ENCODE measurements around the gene ALCAM.
"Not testable (repeated sequence)": the region's sequence is repeated elsewhere in the genome, so short reads cannot be mapped to it uniquely, and the experiment has no call there.

The ALCAM gene

DNA sequence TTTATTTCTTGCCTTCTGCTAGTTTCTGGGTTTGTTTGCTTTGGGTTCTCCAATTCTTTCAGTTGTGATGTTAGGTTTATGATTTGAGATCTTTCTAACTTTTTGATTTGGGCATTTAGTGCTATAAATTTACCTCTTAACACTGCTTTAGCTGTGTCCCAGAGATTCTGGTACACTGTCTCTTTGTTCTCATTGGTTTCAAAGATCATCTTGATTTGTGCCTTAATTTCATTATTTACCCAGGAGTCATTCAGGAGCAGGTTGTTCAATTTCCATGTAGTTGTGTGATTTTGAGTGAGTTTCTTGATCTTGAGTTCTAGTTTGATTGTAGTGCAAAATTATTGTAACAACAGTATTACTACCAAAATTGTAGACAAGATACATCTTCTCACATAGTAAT, 25.9 kb downstream of the ALCAM start:
- not testable (repeated sequence) for DNase-seq

DNA sequence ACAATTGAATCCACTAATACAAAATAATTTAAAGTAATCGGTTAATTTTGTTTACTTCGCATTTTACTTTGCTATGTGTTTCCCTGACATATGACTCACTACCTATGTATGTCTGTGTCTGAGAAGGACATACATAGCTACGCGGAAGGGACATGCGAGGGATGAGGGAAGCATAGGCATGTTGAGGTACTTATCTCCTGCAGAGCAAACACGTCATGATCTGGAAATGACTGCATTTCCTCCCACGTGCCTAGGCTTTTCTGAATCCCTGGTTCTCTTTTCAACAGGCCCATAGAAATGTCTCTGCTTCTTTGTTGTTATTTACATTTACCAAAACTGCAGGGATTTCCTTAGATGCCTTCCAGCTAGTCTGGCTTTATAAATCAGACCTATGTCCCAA, 27.5 kb downstream of the ALCAM start:
- DNase-seq: no peak

DNA sequence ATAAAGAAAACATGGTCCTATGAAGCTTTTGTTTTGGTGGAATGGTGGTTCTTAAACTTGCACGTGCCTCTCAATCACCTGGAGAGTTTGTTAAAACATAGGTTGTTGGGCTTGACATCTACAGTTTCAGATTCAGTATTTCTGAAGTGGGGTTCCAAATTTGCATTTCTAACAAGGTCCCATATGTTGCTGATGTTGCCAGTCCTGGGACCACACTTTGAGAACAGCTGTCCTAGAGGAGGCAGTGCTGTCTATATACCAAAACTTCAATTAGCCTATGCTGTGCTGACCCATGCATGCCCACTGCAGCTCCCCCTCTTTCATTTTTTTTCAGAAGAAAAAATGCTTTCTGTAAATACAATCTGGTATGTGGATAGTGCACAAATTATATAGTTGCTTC, 31.3 kb downstream of the ALCAM start:
- no peak for DNase-seq

DNA sequence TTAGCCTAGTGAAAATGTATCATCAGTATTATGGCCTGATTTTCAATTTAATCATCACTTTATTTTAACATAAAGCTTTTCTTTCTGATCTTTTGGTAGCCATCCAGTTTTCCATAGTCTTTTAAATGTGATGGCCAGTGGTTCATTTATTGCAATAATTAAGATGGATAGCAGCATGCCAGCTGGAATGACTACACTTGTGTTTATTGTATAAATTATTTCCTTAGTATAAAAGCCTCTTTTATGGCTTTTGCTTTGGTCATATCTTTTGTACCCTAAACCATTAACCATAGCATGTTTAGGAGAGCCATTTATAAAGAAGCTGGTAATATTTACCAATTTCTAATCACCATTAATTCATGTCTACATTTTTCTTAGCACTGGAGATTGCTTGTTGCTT, 31.7 kb downstream of the ALCAM start:
- no peak for DNase-seq

DNA sequence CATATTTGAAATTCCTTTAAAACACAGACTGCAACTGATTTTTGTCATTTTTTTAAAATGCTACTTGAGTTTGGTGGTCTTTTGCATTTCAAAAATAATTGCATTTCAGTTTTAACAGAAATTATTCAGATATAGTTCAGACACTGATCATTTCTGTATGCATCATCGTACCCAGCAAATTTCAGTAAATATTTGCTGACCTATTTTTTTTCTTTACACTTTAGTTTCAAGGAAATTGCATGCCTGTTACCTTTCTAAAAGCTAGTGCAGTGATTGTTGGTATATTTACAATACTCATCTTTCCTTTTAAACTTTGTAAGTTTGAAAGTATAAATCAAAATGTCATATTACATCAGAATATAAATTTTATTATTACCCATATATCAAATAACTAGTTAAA, 32.4 kb downstream of the ALCAM start:
- DNase-seq: no peak

DNA sequence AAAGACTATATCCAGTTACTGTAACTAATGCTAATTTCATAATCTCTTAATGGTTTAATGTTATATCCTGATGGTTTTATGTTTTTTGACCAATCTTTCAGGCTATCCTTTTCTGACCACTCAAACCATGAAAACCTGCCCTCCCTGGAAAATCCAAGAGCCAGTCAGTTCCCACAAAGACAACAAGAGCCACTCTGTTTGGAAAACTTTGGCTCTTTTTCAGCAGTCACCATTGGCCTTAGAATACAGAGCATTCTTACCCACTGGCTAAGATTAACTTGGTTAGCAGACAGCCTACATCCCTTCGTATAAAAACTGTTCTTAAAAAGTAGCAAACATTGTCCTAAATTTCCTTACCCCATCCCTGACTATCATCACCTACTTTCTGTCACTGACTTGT, 32.9 kb downstream of the ALCAM start:
- DNase-seq: no peak

DNA sequence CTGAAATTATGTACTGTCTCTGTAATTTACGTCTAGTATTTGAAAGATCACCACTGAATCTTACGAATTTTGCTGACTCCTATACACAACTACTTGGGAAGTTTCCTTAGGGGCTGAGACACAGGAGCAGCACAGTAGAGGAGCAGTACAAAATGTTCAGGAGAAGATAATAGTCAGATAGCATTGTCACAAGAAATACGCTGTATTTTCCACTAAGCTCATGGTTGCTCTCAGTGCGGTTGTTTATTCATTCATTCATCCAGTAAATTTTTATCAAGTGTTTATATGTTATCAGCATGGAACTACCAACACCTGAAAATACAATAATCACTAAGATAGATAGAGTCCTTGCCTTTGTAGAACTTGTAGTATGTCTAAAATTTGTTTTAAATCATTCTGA, 34.5 kb downstream of the ALCAM start:
- DNase-seq: no peak

DNA sequence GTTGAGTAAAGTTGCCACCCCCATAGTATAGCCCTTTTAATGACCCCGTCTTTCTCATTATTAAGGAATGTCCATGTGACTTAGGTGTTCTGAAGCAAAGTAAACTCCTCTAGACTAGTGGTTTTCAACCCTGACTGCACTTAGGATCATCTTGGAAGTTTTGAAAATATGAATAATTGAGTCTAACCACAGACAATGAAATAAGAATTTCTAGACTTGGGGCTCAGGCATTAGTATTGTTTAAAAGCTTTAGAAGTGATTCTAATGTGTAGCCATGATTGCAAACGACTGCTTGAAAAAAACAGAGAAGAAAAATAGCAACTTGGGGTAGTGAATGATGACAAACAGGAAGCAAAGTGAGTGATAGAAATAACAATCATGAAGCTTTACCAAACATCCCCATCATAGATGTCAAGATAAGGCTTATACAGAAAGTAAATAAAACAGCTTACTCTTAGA, 35.0 kb downstream of the ALCAM start:
- DNase-seq: no peak

DNA sequence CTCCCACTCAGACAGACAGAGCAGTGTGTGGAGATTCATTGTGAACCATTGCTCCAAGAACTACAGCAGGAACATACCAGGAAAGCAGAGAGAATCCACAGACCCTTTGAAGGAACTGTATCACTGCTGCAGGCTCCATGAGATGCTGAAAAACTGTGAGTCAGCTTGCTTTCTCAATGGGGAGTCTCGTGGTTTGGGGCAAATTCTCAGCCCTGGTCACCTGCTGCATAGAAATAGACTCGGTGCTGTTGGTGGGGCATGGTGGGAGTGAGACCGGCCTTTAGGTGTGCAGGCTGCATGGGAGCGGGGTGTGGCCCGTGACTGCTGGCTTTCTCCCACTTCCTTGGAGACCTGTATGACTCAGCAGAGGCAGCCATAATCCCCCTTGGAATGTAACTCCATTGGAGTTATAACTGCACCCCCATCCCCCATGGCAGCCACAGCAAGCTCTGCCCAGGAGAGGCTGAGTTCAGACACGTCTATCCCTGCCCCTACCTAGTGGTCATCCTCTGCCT, 35.6 kb downstream of the ALCAM start:
- DNase-seq: no peak

DNA sequence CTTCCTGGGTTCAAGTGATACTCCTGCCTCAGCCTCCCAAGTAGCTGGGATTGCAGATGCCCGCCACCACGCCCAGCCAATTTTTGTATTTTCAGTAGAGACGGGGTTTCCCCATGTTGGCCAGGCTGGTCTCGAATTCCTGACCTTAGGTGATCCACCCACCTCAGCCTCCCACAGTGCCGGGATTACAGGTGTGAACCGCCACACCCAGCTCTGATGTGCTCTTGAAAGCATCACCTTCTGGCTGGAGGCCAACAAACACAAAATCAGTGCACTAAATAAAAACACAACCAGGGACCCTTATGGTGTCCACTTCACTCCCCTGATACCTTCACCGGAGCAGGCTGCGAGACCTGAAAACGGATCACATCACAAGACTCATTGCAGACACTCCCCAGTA, 36.3 kb downstream of the ALCAM start:
- not testable (repeated sequence) for DNase-seq

DNA sequence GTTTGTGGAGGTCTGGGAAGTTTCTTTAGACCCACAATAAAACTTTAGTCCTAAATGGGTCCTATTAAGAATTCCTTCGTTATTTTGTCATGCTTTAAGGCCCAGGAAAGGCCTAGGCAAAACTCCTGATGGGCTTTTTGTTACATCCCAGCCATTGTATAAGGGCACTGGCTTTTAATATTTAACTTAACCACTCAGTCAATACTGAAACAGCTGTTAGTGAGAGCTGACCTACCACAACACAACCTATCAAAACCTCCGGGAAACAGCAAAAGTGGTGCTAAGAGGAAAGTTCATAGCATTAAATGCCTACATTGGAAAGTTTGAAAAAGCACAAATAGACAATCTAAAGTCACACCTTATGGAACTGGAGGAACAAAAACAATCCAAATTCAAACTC, 39.6 kb downstream of the ALCAM start:
- no peak for DNase-seq

DNA sequence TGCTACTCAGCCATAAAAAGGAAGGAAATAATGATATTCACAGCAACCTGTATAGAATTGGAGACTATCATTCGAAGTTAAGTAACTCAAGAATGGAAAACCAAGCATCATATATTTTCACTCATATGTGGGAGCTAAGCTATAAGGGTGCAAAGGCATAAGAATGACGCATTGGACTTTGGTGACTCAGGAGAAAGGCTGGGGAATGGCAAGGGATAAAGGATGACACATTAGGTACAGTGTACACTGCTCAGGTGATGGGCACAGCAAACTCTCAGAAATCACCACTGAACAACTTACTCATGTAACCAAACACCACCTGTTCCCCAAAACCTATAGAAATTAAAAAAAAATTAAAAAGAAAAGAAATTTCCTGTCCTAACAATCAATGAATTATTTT, 42.7 kb downstream of the ALCAM start:
- DNase-seq: no peak

DNA sequence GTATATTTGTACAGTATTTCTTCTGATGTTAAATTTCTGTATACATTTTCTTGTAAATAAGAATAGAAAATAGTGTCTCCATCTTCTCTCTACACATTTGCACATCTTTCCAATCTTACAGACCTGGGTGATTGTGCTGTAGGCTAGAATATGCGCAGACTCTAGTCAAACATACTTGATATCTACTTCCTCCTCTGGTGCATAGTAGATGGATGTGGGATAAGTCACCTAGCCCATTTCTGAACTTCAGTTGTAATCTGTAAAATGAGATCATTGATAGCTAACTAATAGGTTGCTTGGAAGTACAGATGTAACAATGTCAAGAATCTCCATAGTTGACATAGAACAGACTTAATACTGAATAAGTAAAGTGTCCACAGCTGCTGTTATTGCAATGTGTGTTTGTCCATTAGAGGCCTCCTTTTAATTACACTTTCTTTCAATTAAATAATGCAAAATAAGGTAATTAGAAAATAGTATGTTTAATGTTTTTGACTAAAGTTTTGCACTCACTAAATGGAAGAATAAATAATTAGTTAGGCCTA, 46.7 kb downstream of the ALCAM start:
- DNase-seq: no peak

DNA sequence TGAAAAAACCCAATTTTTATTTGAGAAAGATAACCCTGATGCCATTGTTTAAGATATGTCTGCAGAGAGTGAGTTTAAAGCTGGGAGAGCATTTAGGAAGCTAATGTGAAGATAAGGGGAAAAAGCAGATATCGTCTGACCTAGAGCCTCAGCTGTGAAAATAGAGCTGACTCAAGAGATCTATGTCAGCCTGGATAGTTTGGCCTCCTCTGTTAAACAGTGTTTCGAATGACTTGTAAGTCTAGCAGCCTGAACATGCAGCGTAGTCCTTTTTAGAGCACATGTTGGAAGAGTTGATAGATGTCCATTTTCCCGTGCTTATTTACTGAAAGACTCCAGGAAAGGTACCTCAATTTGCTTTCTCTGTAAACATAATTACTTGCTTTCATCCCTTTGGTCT, 48.1 kb downstream of the ALCAM start:
- DNase-seq: no peak

DNA sequence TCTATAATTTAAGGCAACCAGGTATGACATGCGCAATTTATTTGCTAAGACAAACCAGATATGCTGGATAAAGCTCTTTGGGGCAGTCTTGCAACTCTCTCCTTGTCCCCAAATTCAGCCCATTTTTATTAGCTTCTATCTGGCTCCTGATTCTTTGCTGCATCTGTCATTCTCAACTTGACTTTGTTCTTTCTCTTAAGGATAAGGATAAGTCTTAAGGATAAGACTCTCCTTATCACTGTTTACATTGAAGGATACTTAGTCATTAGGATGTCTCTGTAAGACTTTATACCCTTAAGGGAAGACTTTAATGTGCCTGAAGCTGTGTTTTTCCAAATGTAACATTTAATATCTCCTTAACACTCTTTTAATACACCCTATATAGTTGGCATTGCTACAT, 49.2 kb downstream of the ALCAM start:
- DNase-seq: no peak

DNA sequence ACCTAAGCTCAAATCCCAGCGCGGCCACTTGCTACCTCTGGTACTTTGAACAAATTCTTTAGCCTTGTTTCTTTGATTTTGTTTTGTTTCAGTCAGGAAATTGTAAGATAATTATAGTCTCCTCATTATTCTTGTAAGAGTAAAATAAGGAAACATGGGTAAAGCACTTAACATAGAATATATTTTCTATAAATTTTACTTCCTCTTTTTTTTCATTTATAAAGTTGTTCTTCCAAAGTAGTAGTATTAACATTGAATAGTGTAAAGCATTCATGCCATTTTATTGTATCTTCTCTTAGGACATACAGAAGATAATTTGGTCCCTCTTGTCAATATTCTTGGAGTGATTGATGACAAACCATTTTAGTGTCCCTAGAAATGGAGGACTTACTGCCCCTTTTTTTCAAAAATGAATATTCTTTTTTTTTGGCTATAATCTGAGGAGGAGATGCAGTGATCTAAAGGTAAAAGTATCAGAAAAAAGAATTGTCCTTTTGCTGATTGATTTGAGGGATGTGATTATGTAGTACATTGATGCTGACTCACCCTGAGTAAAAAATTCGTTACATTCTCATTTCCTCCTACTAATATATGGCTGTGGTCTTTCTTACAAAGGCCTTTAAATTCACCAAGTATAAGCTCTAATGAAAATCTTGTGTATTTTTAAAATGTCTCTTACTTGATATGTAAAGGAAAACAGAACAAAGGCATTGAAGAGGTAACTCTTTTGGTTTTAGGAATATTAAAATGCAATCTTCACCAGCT, 51.0 kb downstream of the ALCAM start:
- no peak for DNase-seq

DNA sequence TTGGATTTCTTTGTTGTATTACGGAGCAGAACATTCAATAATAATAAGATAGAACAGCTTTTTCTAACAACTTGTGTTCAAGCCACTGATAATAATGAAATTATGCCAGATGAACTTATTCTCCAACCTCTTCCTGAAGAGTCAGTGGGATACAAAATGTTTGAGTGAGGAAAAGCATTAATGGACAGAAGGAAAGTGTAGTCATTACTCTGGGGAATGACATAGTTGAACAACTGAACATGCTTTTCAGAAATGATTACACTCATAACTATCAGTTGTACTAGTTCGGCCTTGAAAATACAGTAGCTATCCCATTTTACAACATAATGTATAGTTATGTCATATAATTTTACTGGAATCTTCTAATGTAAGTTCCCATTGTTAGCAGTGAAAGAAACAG, 55.9 kb downstream of the ALCAM start:
- DNase-seq: no peak

DNA sequence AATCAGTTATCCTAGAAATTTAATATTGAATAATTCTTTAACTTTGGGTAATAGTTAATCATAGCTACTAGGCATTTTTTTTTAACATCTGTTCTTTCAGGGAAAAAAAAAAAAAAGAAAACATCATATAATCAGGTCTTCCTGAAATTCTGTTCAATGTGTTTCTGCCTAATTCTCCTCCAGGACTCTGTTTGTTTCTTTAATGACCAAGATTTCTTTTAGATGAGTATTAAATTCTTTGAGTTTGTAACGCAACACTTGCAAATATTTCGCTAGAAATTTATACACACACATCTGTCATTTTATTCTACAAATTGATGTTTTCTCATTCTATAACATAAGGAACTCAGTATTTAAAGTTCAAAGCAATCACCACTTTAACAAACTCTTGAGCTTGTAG, 56.7 kb downstream of the ALCAM start:
- DNase-seq: no peak

DNA sequence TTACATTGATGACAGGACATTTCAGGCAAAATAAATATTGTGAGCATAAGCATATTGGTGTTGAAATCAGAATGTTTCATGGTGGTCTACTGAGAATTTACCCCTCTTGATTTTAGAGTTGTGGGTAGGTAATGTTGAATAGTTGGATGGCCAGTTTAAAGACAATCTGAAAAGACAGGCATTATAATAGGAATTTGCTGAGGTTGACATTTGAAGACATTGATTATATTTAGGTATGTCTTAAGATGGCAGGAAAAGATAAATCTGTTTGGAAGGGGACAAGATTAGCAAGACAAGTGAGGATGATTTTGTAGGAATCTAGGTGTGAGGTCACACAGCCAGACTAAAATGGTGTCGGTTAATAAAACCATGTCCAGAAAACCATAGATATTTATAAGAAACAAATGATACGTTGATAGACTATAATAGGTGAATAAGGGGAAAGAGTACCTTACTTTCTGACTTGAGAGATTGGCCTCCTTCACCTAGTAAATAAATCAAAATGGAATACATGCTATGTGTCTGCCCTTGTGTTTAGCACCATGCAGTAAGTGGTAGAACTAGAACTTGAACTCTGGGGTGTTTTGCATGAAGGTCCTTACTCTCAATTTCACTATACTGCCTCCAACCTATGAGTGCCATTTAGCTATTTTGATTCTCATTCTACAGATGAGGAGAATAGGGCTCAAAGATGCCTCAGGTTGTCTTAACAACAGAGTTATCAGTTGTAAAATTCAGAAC, 57.9 kb downstream of the ALCAM start:
- DNase-seq: no peak

DNA sequence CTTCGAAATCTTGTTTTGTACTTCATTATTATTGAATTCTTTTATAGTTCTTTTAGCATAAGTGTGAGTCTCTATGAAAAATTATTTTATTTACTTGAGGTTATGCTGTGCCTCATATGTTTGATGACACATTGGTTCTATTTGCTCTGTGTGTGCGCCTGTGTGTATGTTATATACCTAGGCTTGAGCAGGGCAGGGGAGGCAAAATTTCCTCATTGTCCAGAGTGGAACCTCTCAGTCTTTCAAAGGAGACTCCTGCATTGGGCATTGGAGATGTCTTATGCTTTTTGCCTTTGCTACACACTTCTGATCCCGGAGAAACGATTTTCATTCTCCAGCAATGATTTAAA, 58.4 kb downstream of the ALCAM start:
- DNase-seq: no peak

DNA sequence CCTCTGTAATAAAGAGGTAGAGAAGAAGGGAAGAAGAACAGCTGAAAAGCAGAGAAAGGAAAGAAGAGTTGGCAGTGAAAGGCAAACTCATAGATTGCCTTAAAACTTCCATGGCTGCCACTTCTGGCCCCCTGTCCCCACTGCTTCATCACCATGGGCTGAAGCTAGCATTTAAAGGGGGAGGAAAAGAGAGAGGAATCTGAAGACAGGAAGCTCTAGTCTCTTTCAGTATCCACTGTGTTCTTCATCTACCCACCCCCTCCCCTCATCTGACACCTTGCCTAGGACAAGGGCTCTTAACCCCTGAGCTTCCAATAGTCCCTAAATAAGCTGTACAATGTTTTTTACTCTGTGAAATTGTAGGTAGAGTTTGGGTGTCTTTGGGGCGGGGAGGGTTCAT, 60.6 kb downstream of the ALCAM start:
- DNase-seq: no peak

DNA sequence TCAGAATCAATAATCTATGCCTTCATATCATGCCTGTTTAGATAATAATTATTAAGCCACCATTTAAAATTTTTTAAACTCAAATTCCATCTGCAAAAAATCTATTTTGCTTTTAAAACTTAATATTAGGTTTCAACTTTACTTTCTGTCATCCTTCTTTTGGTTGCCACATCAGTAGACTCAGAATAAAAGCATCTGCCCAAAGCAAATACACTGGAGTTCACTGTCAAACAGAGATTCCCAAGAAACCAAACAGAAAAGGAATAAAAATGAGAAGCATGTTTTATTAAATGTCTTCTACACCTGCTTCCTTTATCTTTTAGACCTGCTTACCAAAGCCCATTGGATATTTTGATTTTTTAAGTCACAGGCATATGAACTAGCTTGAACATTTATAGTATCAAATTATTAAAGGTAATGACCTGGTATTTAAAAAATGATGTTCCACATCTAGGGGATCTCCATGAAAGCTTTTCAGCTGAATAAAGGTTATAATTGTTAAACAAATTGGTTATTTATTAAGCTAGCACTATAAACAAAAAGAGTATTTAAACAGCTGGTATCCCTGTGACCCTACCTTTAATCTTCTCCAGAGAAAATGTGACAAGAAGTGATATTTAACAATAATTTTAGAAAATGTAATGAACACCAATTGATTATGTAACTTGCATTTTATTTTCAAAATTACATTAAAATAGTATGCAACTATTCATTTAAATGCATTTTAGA, 62.5 kb downstream of the ALCAM start:
- DNase-seq: peak; percentile 80

DNA sequence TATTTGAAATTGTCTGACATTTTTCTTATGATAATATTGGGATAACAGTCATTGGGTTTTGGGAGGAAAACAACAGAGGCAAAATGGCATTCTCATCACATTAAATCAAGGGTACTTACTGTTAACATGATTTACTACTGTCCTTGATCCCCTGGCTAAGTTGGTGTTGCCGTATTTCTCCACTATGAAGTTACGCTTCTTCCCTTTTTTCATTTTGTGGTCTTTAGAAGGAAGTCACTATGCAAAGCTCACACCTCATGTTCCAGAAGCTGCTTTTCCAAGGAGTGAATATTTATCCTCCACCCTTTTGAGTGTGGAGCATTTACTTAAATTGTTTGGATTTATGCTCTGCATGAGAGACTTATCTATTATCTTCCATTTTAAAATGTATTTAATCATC, 63.7 kb downstream of the ALCAM start:
- DNase-seq: peak; percentile 21

DNA sequence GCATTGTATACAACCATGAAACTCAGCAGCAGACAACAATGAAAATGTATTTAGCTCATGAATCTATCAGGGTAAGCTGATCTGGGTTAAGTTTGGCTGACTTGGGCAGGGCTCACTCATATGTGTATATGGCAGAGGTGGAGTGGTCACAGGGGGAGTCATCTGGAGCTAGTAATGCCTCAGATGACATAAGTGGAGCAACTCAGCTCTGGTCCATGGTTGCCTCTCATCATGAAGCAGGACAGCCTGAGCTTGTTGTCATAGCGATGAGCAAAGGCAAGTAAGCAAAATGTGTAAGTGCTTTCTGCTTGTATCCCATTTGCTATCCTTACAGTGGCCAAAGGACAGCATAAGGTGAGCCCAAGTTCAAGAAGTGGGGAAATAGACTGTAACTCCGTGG, 64.5 kb downstream of the ALCAM start:
- no peak for DNase-seq
